GM23338 (cell line): ENCODE data around the gene KLHL17.

Source experiments
- CREB1 ChIP-seq: fragments of 250-450 bp; sonication (Bioruptor Pico); IDR thresholded peaks from 2 replicates; pipeline ENCODE4 v1.5.0; 2020; ENCODE audit warnings: low read depth, mild to moderate bottlenecking, moderate library complexity
- CTCF ChIP-seq, 2 experiments: fragments of 200-600 bp in 1 of 2; sonication (generic) in 1 of 2; conservative IDR thresholded peaks; 2 replicates each; pipeline versions ENCODE4 v1.5.1 to v1.6.1; 2016 to 2017; ENCODE audit warnings: antibody characterized with exemption in 2 of 2, low read depth in 2 of 2, mild to moderate bottlenecking in 2 of 2, moderate library complexity in 1 of 2
- ETS1 ChIP-seq: IDR thresholded peaks from 2 replicates; pipeline ENCODE4 v1.6.1; 2016; ENCODE audit warnings: antibody characterized with exemption
- EZH2 ChIP-seq: fragments of 200-600 bp; sonication (generic); IDR thresholded peaks from one replicate; pipeline ENCODE4 v1.8.0; 2017; ENCODE audit warnings: antibody characterized with exemption, mild to moderate bottlenecking, low read depth; ENCODE audit not compliant: unreplicated experiment
- EZH2phosphoT487 ChIP-seq: fragments of 200-600 bp; sonication (generic); IDR thresholded peaks from one replicate; pipeline ENCODE4 v1.8.1; 2018; ENCODE audit warnings: antibody characterized with exemption; ENCODE audit not compliant: unreplicated experiment
- POLR2AphosphoS5 ChIP-seq: IDR thresholded peaks from 2 replicates; pipeline ENCODE4 v1.6.1; 2016; ENCODE audit warnings: antibody characterized with exemption, low read depth
- ZNF331 ChIP-seq: fragments of 250-450 bp; sonication (Bioruptor Pico); IDR thresholded peaks from 2 replicates; pipeline ENCODE4 v1.5.0; 2020; ENCODE audit warnings: low read depth, mild to moderate bottlenecking, moderate library complexity

DNA sequence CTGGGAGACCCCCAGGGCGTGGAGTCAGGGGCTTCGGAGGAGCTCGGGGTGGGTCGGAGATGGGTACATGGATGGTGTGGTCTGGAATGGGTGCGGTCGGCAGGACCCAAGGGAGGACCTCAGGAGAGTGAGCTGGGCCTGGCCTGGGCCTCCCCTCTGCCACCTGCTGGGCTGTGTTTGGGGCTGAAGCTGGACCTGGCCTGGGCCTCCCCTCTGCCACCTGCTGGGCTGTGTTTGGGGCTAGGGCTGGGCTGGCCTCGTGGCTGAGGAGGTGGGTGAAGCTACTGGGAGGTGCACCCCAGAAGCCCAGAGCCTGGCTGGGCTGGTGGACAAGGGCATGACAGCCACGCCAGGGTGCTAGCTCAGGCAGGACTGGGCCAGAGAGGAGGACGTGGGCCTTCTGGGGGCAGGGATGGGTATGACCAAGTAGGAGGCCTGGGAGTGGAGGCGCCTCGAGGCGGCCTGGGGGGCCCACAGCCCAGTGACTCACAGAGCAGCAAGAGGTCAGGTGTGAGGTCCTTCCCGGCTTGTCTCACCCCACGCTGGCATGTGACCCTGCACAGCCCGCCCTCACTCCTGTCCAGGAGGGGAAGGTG is 22.2 kb upstream of the KLHL17 start:
- TF ChIP-seq CTCF (conservative IDR thresholded peaks at IDR 0.05; ENCODE audit: low read depth in 2 of 2) (peak in 1 of 2 experiments; percentile 29; a peak in 2 of 4 replicates), EZH2 (no peak), POLR2AphosphoS5 (no peak), CREB1 (CRISPR knock-in tag) (no peak), ETS1 (no peak), ZNF331 (no peak), EZH2phosphoT487 (no peak)
